ENCODE results near the gene CFAP141. TPM values are rescaled to one million over a fixed set of nuclear protein-coding genes. Genes with fewer than 3 reads are reported as not detected.
"Not testable (repeated sequence)": the region's sequence is repeated elsewhere in the genome, so short reads cannot be mapped to it uniquely, and the experiment has no call there.

The CFAP141 gene
- total RNA-seq, 1 donor from 2014 or later = not detected

DNA sequence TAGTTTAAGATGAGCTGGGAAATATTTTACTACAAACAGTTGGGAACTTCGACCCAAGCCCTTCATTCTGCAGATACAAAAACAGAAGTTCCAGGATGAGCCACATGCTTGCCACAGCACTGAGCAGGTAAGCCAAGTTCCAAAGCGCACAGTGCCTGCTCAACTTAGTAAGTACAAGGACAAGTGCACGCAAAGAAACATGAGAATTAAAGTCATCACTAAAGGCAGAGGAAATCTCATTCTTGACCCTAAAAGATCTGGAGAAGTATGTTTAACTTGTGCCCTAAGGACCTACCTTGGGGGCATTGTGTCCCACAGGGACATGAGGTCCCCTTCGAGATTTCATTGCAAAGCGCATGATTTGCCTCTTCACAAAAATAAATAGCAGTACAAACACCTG, 13.4 kb upstream of the CFAP141 start:
- Histone ChIP-seq H3K27me3 (ENCODE audit: control insufficient read depth, insufficient read depth, low read length) (no peaks in the 10 kb centered on the region), H3K4me3 (ENCODE audit: low read depth, low read length) (peak overlapping the region; percentile 98), H3K36me3 (ENCODE audit: control insufficient read depth, insufficient read depth, low read length) (peaks cover 7% of the 10 kb centered on the region)
- TF ChIP-seq, protein P1, sequence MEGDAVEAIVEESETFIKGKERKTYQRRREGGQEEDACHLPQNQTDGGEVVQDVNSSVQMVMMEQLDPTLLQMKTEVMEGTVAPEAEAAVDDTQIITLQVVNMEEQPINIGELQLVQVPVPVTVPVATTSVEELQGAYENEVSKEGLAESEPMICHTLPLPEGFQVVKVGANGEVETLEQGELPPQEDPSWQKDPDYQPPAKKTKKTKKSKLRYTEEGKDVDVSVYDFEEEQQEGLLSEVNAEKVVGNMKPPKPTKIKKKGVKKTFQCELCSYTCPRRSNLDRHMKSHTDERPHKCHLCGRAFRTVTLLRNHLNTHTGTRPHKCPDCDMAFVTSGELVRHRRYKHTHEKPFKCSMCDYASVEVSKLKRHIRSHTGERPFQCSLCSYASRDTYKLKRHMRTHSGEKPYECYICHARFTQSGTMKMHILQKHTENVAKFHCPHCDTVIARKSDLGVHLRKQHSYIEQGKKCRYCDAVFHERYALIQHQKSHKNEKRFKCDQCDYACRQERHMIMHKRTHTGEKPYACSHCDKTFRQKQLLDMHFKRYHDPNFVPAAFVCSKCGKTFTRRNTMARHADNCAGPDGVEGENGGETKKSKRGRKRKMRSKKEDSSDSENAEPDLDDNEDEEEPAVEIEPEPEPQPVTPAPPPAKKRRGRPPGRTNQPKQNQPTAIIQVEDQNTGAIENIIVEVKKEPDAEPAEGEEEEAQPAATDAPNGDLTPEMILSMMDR (IDR thresholded peaks at IDR 0.05; ENCODE audit: insufficient read depth, low read length, severe bottlenecking) = no peak
- FAIRE-seq (no peak), DNase-seq (ENCODE audit: low read depth) (no peak)

DNA sequence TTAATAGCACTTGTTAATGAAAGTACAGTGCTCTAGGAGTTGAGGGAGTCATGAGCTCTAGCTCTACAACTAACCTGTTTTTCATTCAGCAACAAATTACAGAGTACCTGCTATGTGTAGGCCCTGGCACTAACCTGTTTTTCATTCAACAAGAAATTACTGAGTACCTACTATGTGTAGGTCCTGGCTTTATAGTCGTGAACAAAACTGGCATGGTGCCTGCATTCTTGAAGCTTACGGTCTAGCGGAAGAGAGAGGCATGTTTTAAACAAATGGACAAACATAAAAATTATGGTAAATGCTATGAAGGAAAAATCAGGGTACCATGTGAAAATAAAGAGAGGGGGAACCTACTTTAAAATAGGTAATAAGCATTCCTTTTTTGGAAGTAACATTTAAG, 12.4 kb upstream of the CFAP141 start:
- TF ChIP-seq, protein P1 (IDR thresholded peaks at IDR 0.05; ENCODE audit: insufficient read depth, low read length, severe bottlenecking) = no peak
- H3K27me3 ChIP-seq (ENCODE audit: control insufficient read depth, insufficient read depth, low read length) = no peaks in the 10 kb centered on the region
- FAIRE-seq (no peak), DNase-seq (ENCODE audit: low read depth) (no peak)
- H3K4me3 ChIP-seq (ENCODE audit: low read depth, low read length) = no peak overlapping the region
- H3K36me3 ChIP-seq (ENCODE audit: control insufficient read depth, insufficient read depth, low read length) = peaks cover 7% of the 10 kb centered on the region

DNA sequence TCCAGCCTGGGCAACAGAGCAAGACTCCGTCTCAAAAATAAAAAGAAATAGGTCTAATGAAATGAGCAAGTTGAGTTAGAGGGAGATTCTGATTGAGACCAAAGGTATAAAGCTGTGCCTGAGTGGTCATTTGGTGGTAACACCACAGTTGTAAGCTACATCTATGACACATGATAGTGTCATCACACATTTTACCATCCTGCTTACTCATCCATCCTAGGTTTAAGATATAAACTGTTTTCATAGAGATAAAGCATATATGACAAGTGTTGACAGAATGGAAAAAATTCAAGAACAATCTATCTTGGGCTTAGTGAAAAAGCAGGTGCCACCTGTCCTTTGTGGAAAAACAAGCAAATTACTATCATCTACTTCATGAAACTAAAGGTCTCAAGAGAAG, 7.1 kb upstream of the CFAP141 start:
- Histone ChIP-seq H3K27me3 (ENCODE audit: control insufficient read depth, insufficient read depth, low read length) (no peaks in the 10 kb centered on the region), H3K36me3 (ENCODE audit: control insufficient read depth, insufficient read depth, low read length) (peaks cover 19% of the 10 kb centered on the region), H3K4me3 (ENCODE audit: low read depth, low read length) (no peak overlapping the region)
- peak; percentile 87 for DNase-seq (ENCODE audit: low read depth)
- no peak for FAIRE-seq
- TF ChIP-seq, protein P1 (IDR thresholded peaks at IDR 0.05; ENCODE audit: insufficient read depth, low read length, severe bottlenecking) = no peak

DNA sequence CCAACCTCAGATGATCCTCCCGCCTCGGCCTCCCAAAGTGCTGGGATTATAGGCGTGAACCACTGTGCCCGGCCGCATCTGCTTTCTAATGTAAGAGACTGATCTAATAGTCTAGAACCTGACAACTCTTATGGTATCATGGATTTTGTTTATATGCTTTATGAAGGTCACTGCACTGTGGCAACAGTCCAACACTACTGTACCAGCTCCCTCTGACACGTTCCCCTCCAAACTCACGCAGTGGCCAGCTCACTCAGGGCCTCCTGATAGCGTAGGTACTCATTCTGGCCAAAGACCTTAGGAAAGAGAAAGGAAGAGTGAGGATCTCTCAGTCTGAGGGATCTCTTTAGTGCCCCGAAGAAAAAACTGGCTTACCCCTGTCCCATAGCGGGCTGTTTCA, 6.0 kb upstream of the CFAP141 start:
- Histone ChIP-seq H3K36me3 (ENCODE audit: control insufficient read depth, insufficient read depth, low read length) (peaks cover 24% of the 10 kb centered on the region), H3K27me3 (ENCODE audit: control insufficient read depth, insufficient read depth, low read length) (no peaks in the 10 kb centered on the region), H3K4me3 (ENCODE audit: low read depth, low read length) (no peak overlapping the region)
- TF ChIP-seq, protein P1 (IDR thresholded peaks at IDR 0.05; ENCODE audit: insufficient read depth, low read length, severe bottlenecking) = no peak
- DNase-seq (ENCODE audit: low read depth) (no peak), FAIRE-seq (no peak)

DNA sequence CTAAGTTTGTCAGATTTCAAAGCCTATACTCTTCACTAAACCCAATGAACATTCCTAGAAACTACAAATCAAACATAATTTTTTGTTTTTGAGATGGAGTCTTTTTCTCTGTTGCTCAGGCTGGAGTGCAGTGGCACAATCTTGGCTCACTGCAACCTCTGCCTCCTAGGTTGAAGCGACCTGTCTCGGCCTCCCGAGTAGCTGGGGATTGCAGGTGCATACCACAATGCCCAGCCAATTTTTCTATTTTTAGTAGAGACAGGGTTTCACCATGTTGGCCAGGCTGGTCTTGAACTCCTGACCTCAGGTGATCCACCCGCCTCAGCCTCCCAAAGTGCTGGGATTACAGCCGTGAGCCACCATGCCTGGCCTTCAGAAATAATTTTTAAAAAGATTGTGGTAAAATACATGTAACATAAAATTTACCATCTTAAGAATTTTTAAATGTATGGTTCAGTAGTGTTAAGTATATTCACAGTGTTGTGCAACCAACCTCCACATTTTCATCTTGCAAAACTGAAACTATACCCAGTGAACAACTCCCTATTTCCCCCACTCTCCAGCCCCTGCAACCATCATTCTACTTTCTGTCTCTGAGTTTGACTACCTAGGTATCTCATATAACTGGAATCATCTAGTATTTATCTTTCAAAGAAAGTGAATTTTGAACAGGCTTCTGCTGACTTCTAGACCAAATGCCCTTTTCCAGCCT, 2.7 kb upstream of the CFAP141 start:
- no peak for DNase-seq (ENCODE audit: low read depth)
- TF ChIP-seq, protein P1 (IDR thresholded peaks at IDR 0.05; ENCODE audit: insufficient read depth, low read length, severe bottlenecking) = no peak

DNA sequence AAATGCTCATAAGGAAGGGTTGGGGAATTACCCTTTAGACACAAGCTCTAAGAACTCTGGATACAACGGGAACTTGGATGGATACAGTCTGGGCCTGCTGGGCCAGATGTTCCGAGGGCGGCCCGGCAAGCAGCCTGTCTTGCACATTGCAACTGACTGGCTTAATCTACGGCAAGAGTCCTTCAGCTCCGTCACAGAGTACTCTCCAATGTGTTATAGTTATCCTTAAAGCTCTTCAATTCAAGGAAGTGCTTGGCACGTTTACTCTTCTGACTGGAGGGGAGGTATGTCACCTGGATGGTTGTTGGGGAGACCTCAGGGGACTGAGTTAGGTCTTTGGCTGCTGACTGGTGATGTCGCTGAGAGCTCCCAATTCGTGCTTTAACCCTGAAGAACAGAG, 1.1 kb upstream of the CFAP141 start:
- H3K4me3 ChIP-seq (ENCODE audit: low read depth, low read length) = no peak overlapping the region
- no peak for FAIRE-seq
- TF ChIP-seq, protein P1 (IDR thresholded peaks at IDR 0.05; ENCODE audit: insufficient read depth, low read length, severe bottlenecking) = no peak
- peaks cover 15% of the 10 kb centered on the region for H3K36me3 ChIP-seq (ENCODE audit: control insufficient read depth, insufficient read depth, low read length)
- no peaks in the 10 kb centered on the region for H3K27me3 ChIP-seq (ENCODE audit: control insufficient read depth, insufficient read depth, low read length)
- DNase-seq (ENCODE audit: low read depth) = no peak

More for the DNA sequence above, 2.7 kb upstream of the CFAP141 start:
- Histone ChIP-seq H3K4me3 (ENCODE audit: low read depth, low read length) (no peak overlapping the region), H3K27me3 (ENCODE audit: control insufficient read depth, insufficient read depth, low read length) (no peaks in the 10 kb centered on the region), H3K36me3 (ENCODE audit: control insufficient read depth, insufficient read depth, low read length) (peaks cover 24% of the 10 kb centered on the region)
- FAIRE-seq = no peak

DNA sequence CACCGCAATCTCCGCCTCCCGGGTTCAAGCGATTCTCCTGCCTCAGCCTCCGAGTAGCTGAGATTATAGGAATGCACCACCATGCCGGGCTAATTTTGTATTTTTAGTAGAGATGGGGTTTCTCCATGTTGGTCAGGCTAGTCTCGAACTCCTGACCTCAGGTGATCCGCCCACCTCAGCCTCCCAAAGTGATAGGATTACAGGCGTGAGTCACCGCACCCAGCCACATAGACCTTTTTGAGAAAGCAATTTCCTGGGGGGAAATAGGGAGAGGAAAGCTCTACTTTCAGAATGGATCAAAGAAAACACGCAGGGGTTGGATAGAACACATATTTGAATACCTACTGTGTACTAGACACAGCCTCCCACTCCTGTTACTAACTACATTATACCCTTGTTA, 355 bp downstream of the CFAP141 start:
- peaks cover 11% of the 10 kb centered on the region for H3K36me3 ChIP-seq (ENCODE audit: control insufficient read depth, insufficient read depth, low read length)
- not testable (repeated sequence) for H3K4me3 ChIP-seq (ENCODE audit: low read depth, low read length); FAIRE-seq; DNase-seq (ENCODE audit: low read depth); H3K27me3 ChIP-seq (ENCODE audit: control insufficient read depth, insufficient read depth, low read length)

Data from bronchial epithelial cell (primary cell).